Muscle layer of duodenum (tissue), 2 donors: ENCODE data around the gene ARID5B.

Experiments used
- H3K27ac ChIP-seq: one replicate; pipeline ENCODE4 v1.7.0; 2013; ENCODE audit warnings: mild to moderate bottlenecking, low read length
- H3K27me3 ChIP-seq: one replicate; pipeline ENCODE4 v1.7.0; 2013; ENCODE audit warnings: low read depth, mild to moderate bottlenecking, control low read depth, low read length
- H3K36me3 ChIP-seq, 2 donors: one replicate each; pipeline ENCODE4 v1.7.0; 2013; ENCODE audit warnings: low read length in 2 of 2, control low read depth in 1 of 2, mild to moderate bottlenecking in 1 of 2; ENCODE audit not compliant: insufficient read depth in 2 of 2, control insufficient read depth in 1 of 2
- H3K4me1 ChIP-seq, 2 donors: one replicate each; pipeline ENCODE4 v1.7.0; 2013; ENCODE audit warnings: low read length in 2 of 2, mild to moderate bottlenecking in 2 of 2, control low read depth in 1 of 2, moderate library complexity in 1 of 2; ENCODE audit not compliant: insufficient read depth in 2 of 2, control insufficient read depth in 1 of 2
- H3K4me3 ChIP-seq, 2 donors: one replicate each; pipeline ENCODE4 v1.7.0; 2013; ENCODE audit warnings: low read length in 2 of 2, low read depth in 1 of 2, mild to moderate bottlenecking in 1 of 2
- H3K9me3 ChIP-seq, 2 donors: one replicate each; pipeline ENCODE4 v1.7.0; 2013; ENCODE audit warnings: low read length in 2 of 2, control low read depth in 1 of 2, mild to moderate bottlenecking in 1 of 2; ENCODE audit not compliant: control insufficient read depth in 1 of 2
- donor health status: healthy.

ARID5B gene

DNA sequence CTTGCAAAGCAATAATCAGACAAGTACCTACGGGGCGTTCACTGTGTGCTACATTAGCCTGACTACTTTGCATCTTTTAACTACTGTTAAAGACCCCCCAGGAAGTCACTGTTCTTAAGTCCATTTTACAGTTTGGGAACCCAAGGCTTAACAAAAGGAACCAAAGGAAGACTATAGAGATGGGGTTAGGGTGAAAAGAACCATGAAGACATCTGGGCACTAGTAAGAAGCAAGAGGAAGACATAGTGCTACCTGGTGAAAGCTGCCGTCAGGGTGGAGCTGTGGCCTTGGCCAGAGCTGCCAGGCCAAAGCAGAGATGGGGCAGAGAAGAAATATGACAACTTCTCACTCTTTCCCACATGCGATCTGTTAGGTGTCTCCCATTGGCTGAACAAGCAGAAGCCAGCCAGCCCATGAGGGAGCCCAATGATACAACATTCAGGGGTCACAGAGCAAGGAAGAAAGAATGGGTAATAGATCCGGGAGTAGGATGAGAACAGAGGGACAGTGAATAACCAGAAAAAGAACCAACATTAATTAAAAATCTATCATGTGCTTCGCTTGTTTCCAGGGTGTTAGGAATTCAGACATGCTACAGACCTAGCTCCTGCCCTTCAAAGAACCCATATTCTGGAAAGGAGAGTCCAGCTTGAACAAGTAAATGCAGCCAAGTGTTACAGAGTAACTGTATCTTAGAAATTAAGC lies 85.4 kb downstream of the ARID5B start:
- Histone ChIP-seq H3K9me3 (no peaks in the 10 kb centered on the region), H3K4me3 (no peak overlapping the region), H3K4me1 (peaks cover 5 to 13% of the 10 kb centered on the region in 2 donors), H3K27me3 (no peaks in the 10 kb centered on the region), H3K36me3 (peaks cover 0 to under 1% of the 10 kb centered on the region in 2 donors), H3K27ac (peak overlapping the region; percentile 53)

DNA sequence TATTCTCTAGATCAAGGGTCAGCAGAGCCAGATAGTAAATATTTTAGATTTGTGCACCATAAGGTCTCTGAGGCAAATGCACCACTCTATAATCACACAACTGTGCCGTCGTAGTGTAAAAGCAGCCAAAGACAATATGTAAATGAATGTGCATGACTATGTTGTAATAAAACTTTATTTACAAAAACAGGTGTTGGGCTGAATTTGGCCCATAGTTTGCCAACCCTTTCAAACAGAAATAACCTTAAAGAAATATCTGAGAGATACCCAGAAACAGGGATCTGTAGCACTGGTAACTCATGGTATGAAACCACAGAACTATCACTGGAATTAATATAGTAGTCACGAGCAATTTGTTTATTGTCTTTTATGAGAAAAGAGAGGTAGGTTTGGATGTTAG lies 86.0 kb downstream of the ARID5B start:
- Histone ChIP-seq H3K27me3 (no peaks in the 10 kb centered on the region), H3K27ac (peak overlapping the region; percentile 70), H3K4me1 (peaks cover 5 to 18% of the 10 kb centered on the region in 2 donors), H3K4me3 (peak overlapping the region in 1 of 2 donors; percentile 19), H3K9me3 (no peaks in the 10 kb centered on the region), H3K36me3 (peaks cover 0 to 7% of the 10 kb centered on the region in 2 donors)

DNA sequence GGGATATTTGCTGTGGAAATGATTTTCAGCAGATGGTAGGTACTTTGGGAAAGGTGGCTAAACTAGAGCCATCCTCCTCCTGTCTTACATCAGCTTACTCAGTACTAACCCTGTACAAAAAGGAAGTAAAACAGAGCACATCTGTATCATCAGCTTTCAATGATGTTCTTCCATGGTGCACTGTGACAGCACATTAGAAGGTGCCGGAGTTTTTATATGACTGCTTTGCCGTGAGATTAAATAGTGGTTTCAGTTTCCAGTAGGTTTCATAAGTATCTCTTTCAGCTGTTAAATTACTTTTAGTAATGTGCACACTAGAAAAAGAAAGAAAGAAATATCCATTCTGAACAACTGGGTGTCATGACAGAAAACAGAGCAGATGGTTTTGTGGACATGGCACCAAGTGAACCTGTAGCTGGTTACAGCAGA lies 86.5 kb downstream of the ARID5B start:
- H3K4me1 ChIP-seq, result peaks cover 5 to 18% of the 10 kb centered on the region in 2 donors
- H3K4me3 ChIP-seq, result peak overlapping the region in 1 of 2 donors; percentile 19
- peak overlapping the region; percentile 70 for H3K27ac ChIP-seq
- no peaks in the 10 kb centered on the region for H3K9me3 ChIP-seq
- H3K36me3 ChIP-seq, result peaks cover 0 to 9% of the 10 kb centered on the region in 2 donors
- H3K27me3 ChIP-seq, result no peaks in the 10 kb centered on the region

DNA sequence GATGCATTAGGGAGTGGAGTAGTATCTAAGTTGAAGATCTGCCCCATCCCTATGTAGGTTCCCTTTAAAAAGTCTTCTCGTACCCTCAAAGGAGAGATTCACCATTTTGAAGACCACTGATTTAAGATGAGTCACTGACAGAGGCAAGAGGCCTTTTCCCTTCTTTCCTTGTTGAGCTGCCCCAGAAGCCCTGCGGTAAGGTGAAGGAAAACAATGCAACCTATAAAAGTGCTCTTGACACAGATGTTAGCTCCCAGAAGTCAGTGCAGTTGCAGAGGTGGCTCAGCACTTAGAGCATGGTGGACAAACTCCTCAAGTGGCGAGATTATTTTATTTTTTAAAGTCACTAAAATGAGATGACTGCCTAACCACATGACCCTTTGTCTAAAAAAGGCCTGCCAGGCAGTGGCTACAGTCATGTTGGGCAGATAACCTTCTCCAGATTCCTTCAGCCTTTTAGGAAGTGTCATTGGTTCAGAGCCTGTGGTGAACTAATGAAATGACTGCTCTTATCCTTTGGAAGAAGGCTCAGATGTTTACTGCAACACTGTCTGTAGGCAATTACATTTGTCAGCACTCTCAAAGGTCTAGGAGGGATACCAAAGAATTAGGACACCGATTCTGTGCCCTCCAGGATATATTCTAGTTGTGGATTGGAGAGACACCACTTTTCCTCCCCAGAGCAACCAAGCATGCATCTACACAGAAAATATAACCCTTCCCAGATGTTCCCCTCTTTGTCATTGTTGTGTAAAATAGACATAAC lies 88.7 kb downstream of the ARID5B start:
- Histone ChIP-seq H3K27ac (no peak overlapping the region), H3K27me3 (no peaks in the 10 kb centered on the region), H3K4me1 (peaks cover 15 to 18% of the 10 kb centered on the region in 2 donors), H3K36me3 (peaks cover 0 to 15% of the 10 kb centered on the region in 2 donors), H3K4me3 (no peak overlapping the region), H3K9me3 (no peaks in the 10 kb centered on the region)

DNA sequence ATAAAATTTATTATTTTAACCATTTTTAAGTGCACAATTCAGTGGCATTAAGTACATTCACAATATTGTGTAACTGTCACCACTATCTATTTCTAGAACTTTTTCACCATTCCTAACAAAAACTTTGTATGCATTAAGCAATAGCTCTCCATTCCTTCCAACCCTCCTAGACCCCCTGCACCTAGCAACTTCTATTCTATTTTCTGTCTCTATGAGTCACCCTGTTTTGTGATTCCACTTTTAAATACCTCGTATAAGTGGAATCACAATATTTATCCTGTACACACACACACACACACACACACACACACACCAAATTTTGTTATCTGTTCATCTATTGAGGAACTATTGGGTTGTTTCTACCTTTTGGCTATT lies 89.2 kb downstream of the ARID5B start:
- H3K9me3 ChIP-seq, result no peaks in the 10 kb centered on the region
- no peaks in the 10 kb centered on the region for H3K27me3 ChIP-seq
- H3K27ac ChIP-seq, result no peak overlapping the region
- peaks cover 0 to 15% of the 10 kb centered on the region in 2 donors for H3K36me3 ChIP-seq
- H3K4me3 ChIP-seq, result no peak overlapping the region
- peaks cover 15 to 18% of the 10 kb centered on the region in 2 donors for H3K4me1 ChIP-seq

DNA sequence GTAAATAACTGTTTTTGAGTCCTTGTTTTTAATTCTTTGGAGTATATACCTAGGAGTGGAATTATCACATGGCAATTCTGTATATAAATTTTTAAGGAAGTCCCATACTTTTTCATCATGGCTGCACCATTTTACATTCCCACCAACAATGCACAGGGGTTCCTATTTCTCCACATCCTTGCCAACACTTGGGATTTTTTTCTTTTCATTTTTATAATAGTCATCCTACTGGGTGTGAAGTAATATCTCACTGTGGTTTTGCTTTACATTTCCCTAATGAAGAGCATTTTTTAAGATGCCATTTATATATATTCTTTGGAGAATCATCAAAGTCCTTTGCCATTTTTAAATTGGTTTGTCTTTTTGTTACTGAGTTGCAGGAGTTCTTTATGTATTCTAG lies 89.7 kb downstream of the ARID5B start:
- Histone ChIP-seq H3K36me3 (peaks cover 0 to 15% of the 10 kb centered on the region in 2 donors), H3K4me1 (peaks cover 15 to 18% of the 10 kb centered on the region in 2 donors), H3K27ac (no peak overlapping the region)

DNA sequence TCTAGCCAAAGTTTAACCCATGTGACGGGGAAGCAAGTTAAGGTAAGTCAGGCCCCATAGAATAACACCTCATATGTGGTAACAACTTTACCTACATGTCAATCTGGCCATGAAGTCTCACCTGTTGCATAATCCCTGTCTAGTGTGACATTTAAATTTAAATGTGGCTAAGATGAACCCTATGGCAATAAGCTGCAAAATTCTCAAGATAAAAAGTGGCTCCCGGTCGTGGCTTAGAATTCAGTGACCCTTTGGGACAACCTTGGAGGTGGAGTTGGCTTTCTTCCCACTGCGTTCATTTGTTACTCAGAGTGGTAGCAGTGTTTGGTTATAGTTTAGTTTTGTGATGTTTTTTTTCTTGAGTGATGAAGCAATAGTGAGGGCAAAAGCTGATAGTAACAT lies 90.6 kb downstream of the ARID5B start:
- H3K36me3 ChIP-seq, result peaks cover 0 to 15% of the 10 kb centered on the region in 2 donors
- H3K27me3 ChIP-seq, result no peaks in the 10 kb centered on the region
- no peaks in the 10 kb centered on the region for H3K9me3 ChIP-seq
- peaks cover 12 to 18% of the 10 kb centered on the region in 2 donors for H3K4me1 ChIP-seq
- peak overlapping the region; percentile 72 for H3K27ac ChIP-seq
- no peak overlapping the region for H3K4me3 ChIP-seq

More for the DNA sequence above, 89.7 kb downstream of the ARID5B start:
- Histone ChIP-seq H3K9me3 (no peaks in the 10 kb centered on the region), H3K27me3 (no peaks in the 10 kb centered on the region), H3K4me3 (no peak overlapping the region)

DNA sequence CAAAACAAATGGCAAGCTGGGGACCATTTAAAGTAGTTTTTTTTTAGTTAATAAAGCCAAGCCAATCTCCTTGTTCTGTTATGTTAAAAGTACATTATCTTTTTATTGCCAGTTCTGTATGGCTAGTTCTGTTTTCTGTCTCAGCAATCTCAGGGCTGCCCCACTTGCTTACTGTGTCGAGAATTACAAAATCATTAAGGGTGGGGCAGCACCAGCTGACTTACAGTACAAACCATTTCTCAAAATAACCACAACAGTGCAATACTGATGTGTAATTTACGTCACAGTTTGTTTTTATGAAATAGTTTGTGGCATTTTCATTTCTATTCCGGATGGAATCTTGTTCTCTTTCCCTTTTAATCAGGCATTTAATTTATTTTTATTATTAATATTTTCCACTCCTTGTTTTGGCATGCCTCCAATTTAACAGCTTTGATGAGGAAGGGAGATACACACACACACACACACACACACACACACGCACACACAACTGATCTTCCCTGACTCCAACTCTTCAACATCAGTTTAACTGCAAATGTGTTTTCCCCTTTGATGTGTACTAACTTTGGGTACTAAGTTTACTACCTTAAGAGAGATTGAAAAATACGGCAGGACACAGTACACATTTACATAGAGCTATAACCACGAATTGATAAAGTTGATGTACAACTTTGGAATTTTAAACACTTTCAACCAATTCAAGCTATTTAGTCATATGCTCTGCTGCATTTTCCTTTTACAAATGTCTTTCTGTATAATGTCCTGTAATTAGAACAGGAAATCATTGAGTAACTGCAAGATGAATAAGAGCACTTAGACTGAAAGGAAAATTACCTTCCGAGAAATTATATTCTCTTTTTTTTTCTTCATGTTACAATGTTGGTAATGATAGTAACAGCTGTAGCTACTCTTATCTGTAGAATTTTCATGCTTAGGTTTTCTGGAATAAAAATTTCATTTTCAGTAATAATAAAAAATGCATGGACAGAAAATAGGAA lies 91.5 kb downstream of the ARID5B start:
- H3K36me3 ChIP-seq, result peaks cover 0 to 15% of the 10 kb centered on the region in 2 donors
- H3K27ac ChIP-seq, result peak overlapping the region; percentile 72
- peaks cover 9 to 11% of the 10 kb centered on the region in 2 donors for H3K4me1 ChIP-seq
- H3K27me3 ChIP-seq, result no peaks in the 10 kb centered on the region
- no peaks in the 10 kb centered on the region for H3K9me3 ChIP-seq
- peak overlapping the region in 1 of 2 donors; percentile 40 for H3K4me3 ChIP-seq

DNA sequence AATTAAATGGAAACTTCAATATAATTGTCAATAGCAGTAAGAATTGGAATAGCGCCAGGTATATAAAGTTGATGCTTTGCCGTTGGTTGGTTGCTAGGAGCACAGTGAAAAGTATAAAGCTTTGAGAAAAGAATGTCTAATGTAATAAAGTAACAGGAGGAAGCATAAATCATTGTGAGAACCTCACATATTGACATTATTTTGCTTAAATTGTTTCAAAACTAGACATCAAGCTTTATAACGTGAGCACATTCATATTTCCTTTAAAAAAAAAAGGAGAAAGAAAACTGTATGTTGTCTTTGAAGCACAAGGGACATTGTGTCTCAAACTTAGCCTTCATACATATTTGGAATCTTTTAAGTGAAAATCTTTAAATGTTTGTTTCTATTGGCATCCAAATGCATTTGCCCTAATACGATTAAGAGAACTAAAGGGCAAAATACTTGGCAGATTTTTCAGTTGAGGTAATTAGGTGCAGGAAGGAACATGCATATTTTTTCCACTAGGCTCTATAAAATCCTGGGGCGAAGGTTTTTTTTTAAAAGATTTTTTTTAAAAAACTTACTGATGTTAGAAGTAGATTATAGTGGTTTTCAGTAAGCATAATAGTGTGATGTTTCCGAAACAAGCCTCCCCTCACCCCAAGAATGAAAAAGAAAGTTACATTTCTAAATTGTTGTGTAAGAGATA lies 92.4 kb downstream of the ARID5B start:
- Histone ChIP-seq H3K9me3 (no peaks in the 10 kb centered on the region), H3K27ac (peak overlapping the region; percentile 72), H3K36me3 (peaks cover 0 to 15% of the 10 kb centered on the region in 2 donors), H3K4me1 (peaks cover 7 to 9% of the 10 kb centered on the region in 2 donors), H3K27me3 (no peaks in the 10 kb centered on the region), H3K4me3 (peak overlapping the region in 1 of 2 donors; percentile 40)

DNA sequence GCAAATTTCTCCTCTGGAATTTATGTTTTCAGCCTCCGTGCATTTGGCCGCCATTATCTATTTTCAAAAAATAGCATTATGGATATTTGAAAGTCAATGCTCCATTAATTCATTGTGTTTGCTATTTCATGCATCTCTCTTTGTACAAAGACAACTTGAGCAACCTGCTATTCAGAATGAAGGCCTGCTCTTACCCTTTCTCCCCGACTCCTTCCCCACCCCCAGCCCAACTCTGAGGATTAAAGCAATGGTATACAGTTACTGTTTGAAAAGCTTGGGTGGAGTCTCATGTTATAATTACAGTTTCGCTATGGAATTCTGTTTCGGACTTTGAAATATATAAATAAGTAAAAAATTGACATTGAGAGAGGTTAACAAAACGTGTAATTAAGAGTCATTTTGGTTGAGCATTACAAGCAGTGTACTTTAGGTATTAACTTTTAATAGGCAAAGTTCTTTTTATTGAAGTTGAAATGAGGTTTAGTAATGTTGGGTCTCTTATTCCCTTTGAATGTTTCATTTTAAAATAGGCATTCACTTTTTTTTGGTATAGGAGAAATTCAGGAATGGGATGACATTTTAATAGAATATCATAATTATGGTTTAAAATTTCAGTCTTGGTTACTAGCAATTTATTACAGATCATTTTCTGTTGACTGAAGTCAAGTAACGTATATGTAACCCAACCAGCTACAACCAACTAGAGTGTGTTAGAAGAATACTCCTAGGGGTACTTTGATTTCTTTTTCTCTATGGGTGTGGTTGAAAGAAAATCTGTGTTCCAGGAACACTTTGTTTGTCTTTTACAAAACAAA lies 93.1 kb downstream of the ARID5B start:
- Histone ChIP-seq H3K9me3 (no peaks in the 10 kb centered on the region), H3K27me3 (no peaks in the 10 kb centered on the region), H3K36me3 (peaks cover 0 to 15% of the 10 kb centered on the region in 2 donors), H3K27ac (peak overlapping the region; percentile 72), H3K4me3 (no peak overlapping the region), H3K4me1 (peaks cover 7 to 9% of the 10 kb centered on the region in 2 donors)
